Adrenal gland (tissue), 12 donors: ENCODE measurements around the gene ATXN2. TPM values are rescaled to one million over a fixed set of nuclear protein-coding genes. Genes with fewer than 3 reads are reported as not detected.
A peak's percentile ranks its signal among the peaks of the same experiment; 100 is the strongest.
"Not testable (repeated sequence)": the region's sequence is repeated elsewhere in the genome, so short reads cannot be mapped to it uniquely, and the experiment has no call there.

ENCODE experiments used
- DNase-seq, 7 donors: peaks; one replicate each; pipeline ENCODE4 v3.0.0-alpha.2; 2019 to 2020
- H3K27ac ChIP-seq, 5 donors: fragments of 200-600 bp; sonication (generic) in 4 of 5; 1 replicate in 3 of 5; 2 replicates in 2 of 5; pipeline versions ENCODE4 v1.5.1 to v1.8.0; 2016 to 2020; ENCODE audit warnings: mild to moderate bottlenecking in 1 of 5
- H3K27me3 ChIP-seq: fragments of 200-600 bp; 2 replicates; pipeline ENCODE4 v1.8.0; 2021
- H3K36me3 ChIP-seq, 2 donors: fragments of 200-600 bp; replicated peaks in 1 of 2; 1 replicate in 1 of 2; 2 replicates in 1 of 2; pipeline versions ENCODE4 v1.5.1 to v1.8.0; 2018 to 2022
- H3K4me1 ChIP-seq, 2 donors: fragments of 200-600 bp; replicated peaks in 1 of 2; 1 replicate in 1 of 2; 2 replicates in 1 of 2; pipeline versions ENCODE4 v1.5.1 to v1.8.0; 2018 to 2021
- H3K4me3 ChIP-seq, 4 donors: fragments of 200-600 bp; sonication (generic) in 3 of 4; one replicate each; pipeline ENCODE4 v1.5.1; 2016 to 2018
- H3K9me3 ChIP-seq, 3 donors: fragments of 200-600 bp; sonication (generic) in 1 of 3; replicated peaks in 1 of 3; 1 replicate in 2 of 3; 2 replicates in 1 of 3; pipeline versions ENCODE4 v1.5.1 to v1.8.0; 2016 to 2021
- CTCF ChIP-seq, 6 experiments: fragments of 450-650 bp in 4 of 6; fragments of 200-600 bp in 2 of 6; sonication (generic) in 1 of 6; IDR thresholded peaks; 1 replicate in 5 of 6; 2 replicates in 1 of 6; pipeline versions ENCODE4 v1.5.1 to v1.8.0; 2016 to 2021; ENCODE audit warnings: antibody characterized with exemption in 6 of 6, mild to moderate bottlenecking in 2 of 6, moderate library complexity in 1 of 6
- POLR2A ChIP-seq, 2 donors: fragments of 450-650 bp; IDR thresholded peaks; one replicate each; pipeline ENCODE4 v1.6.1; 2017; ENCODE audit warnings: antibody characterized with exemption in 2 of 2, mild to moderate bottlenecking in 2 of 2, moderate library complexity in 1 of 2
- WGBS, 4 donors: extraction: QIAGEN DNeasy Blood & Tissue Kit in 2 of 4; methylation state at CpG; one replicate each; pipeline versions ENCODE4 v1.1.5 to v1.1.7; 2013 to 2017; 5-methylcytosine and 5-hydroxymethylcytosine counted together
- intact Hi-C, 2 donors: fragments of 100-400 bp; cut with DNase I; formaldehyde crosslinking; loops; one replicate each; pipeline versions ENCODE4 v1.14.1 to v1.15.0; 2022 to 2023
- polyA plus RNA-seq, 3 donors: library from polyadenylated mRNA; stranded (reverse); fragments of 200-250 nt in 2 of 3; fragments of 350-450 nt in 1 of 3; fragmentation: Illumina TruSeq in 1 of 3; extraction: RNeasy Lipid Tissue Mini Kit (QIAGEN cat#74804) in 1 of 3; gene quantifications; one replicate each; pipeline ENCODE4 v1.2.3, GENCODE V29; 2013 to 2014
- total RNA-seq, 9 donors: library from RNA; depleted of rRNA in 4 of 9; stranded (reverse); fragments of >200 nt in 4 of 9; fragments of 120-200 nt in 1 of 9; fragmentation: NEBNext Ultra II Directional in 1 of 9; extraction: Animal tissue kit (Norgen Biotek cat#: 25700) in 1 of 9; gene quantifications; one replicate each; pipeline versions ENCODE4 v1.1.0 to v1.2.4, GENCODE V29; 2013 to 2023
- donor health status: healthy with polysubstance abuse.
- donor health status: Bipolar disorder and iron deficiency.
- donor health status: DM: yes; HTN: yes; CAD: no.
- donor health status: DM: no; HTN: no; CAD: no.
- donor health status: DM: no; HTN: no; CAD: no.
- donor health status: DM: yes; HTN: yes; CAD: no.

The ATXN2 gene
- total and polyA plus RNA-seq, 12 donors, result 31.0 to 241 (median 57.2) TPM

GRCh38 chr12:111574797-111575443 is 24.2 kb downstream of the ATXN2 start:
- Histone ChIP-seq H3K36me3 (no peaks in the 10 kb centered on the region), H3K9me3 (no peaks in the 10 kb centered on the region), H3K27ac (peak overlapping the region in 2 of 5 donors; percentile 23 to 24), H3K4me3 (no peak overlapping the region), H3K27me3 (no peaks in the 10 kb centered on the region), H3K4me1 (peaks cover 18 to 55% of the 10 kb centered on the region in 2 donors)
- 50 to 66% (median 61%) methylated on average over 7 of the region's 7 CpGs for WGBS, 4 donors
- no peak for TF ChIP-seq POLR2A (IDR thresholded peaks at IDR 0.05)
- intact Hi-C loops, result no loop called here
- DNase-seq, result no peak

GRCh38 chr12:111573476-111573875 is 25.6 kb downstream of the ATXN2 start:
- no peak for DNase-seq
- TF ChIP-seq CTCF (IDR thresholded peaks at IDR 0.05) (no peak), POLR2A (IDR thresholded peaks at IDR 0.05) (no peak)
- 82 to 100% (median 98%) methylated on average over 1 of the region's 1 CpG for WGBS, 4 donors
- no peaks in the 10 kb centered on the region for H3K27me3 ChIP-seq
- peaks cover 20 to 59% of the 10 kb centered on the region in 2 donors for H3K4me1 ChIP-seq
- H3K36me3 ChIP-seq, result no peaks in the 10 kb centered on the region
- no peaks in the 10 kb centered on the region for H3K9me3 ChIP-seq
- no peak overlapping the region for H3K27ac ChIP-seq
- no peak overlapping the region for H3K4me3 ChIP-seq
- intact Hi-C loops, result no loop called here

GRCh38 chr12:111570084-111570961 is 28.8 kb downstream of the ATXN2 start:
- peak in 2 of 7 donors; percentile 23 to 27 for DNase-seq
- intact Hi-C loops, result no loop called here
- Histone ChIP-seq H3K9me3 (no peaks in the 10 kb centered on the region), H3K4me3 (no peak overlapping the region), H3K4me1 (peaks cover 16 to 50% of the 10 kb centered on the region in 2 donors), H3K27me3 (no peaks in the 10 kb centered on the region), H3K27ac (peak overlapping the region in 1 of 5 donors; percentile 31), H3K36me3 (no peaks in the 10 kb centered on the region)
- TF ChIP-seq CTCF (IDR thresholded peaks at IDR 0.05) (no peak), POLR2A (IDR thresholded peaks at IDR 0.05) (no peak)
- 43 to 52% (median 46%) methylated on average over 9 of the region's 9 CpGs for WGBS, 4 donors

GRCh38 chr12:111569363-111570083 is 29.6 kb downstream of the ATXN2 start:
- DNase-seq, result no peak
- Histone ChIP-seq H3K27me3 (no peaks in the 10 kb centered on the region), H3K36me3 (no peaks in the 10 kb centered on the region), H3K4me3 (no peak overlapping the region), H3K4me1 (peaks cover 11 to 46% of the 10 kb centered on the region in 2 donors), H3K27ac (no peak overlapping the region), H3K9me3 (no peaks in the 10 kb centered on the region)
- 85 to 93% (median 89%) methylated on average over 6 of the region's 6 CpGs for WGBS, 4 donors
- intact Hi-C loops, result no loop called here
- TF ChIP-seq CTCF (IDR thresholded peaks at IDR 0.05), result no peak
- no peak for TF ChIP-seq POLR2A (IDR thresholded peaks at IDR 0.05)

- H3K36me3 ChIP-seq, H3K4me3 ChIP-seq, intact Hi-C loops, DNase-seq, H3K27ac ChIP-seq, H3K9me3 ChIP-seq, H3K27me3 ChIP-seq: not testable (repeated sequence)
- WGBS, 4 donors, result 85 to 89% (median 87%) methylated on average over 9 to 10 of the region's 10 CpGs
- peaks cover 10 to 55% of the 10 kb centered on the region in 2 donors for H3K4me1 ChIP-seq
These were observed 38.3 kb downstream of the ATXN2 start for GRCh38 chr12:111560844-111561243.
